Right ventricle myocardium superior (tissue), 1 donor: ENCODE results near the gene SALL4. TPM values are rescaled to one million over a fixed set of nuclear protein-coding genes. Genes with fewer than 3 reads are reported as not detected.
"Not testable (repeated sequence)": the region's sequence is repeated elsewhere in the genome, so short reads cannot be mapped to it uniquely, and the experiment has no call there.

Source experiments
- ATAC-seq: fragments of 200-7000 bp; cut with Tn5 transposase; one replicate; pipeline ENCODE4 v1.9.1; 2020; ENCODE audit warnings: mild to moderate bottlenecking; ENCODE audit not compliant: poor library complexity
- DNase-seq: peaks from one replicate; pipeline ENCODE4 v3.0.0-alpha.2; 2020
- intact Hi-C: fragments of 100-400 bp; cut with DNase I; formaldehyde crosslinking; loops from one replicate; pipeline ENCODE4 v1.11.2; 2022
- long read RNA-seq: library from polyadenylated mRNA; unstranded; transcript quantifications from one replicate; pipeline ENCODE4 v2.0.0, GENCODE V29; 2021
- total RNA-seq: library from RNA; stranded (reverse); fragmentation: NEBNext Ultra II Directional; extraction: Animal tissue kit (Norgen Biotek cat#: 25700); gene quantifications from one replicate; pipeline ENCODE4 v1.2.1, GENCODE V29; 2021
- donor health status: DM: no; HTN: yes; CAD: no; lungs with severe emphysema.

Gene SALL4
- total RNA-seq: 0.03 TPM
- long read RNA-seq: 0 reads

GRCh38 chr20:51802170-51802751 lies at the start of gene SALL4:
SALL4 (minus strand) TSS chr20:51802521; CDS start chr20:51802408, 113 bp downstream.
- DNase-seq (no peak), ATAC-seq (no peak)
- intact Hi-C loops: no loop called here

DNA sequence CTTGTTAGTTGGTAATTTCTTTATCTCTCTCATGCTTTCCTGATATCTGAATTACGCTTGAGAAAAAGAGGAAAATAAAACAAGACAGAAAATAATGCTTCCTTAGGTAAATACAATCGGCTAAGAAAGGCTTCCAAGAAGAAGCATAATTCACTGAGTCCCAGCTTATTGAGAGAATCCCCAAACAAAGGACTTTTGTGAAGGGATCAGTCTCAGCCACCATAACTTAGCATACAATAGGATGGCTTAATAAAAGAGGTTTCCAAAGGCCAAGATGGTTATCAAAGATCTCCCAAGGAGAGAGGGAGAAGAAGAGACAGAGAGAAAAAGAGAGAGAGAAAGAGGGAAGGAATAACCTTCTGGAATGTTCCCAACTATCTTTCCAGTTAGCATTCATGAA lies 46.0 kb upstream of the SALL4 start:
- DNase-seq (no peak), ATAC-seq (no peak)
- intact Hi-C loops: no loop called here

- ATAC-seq: no peak
- intact Hi-C loops: no loop called here
- no peak for DNase-seq
Measured at GRCh38 chr20:51840865-51841264, 38.5 kb upstream of the SALL4 start.

DNA sequence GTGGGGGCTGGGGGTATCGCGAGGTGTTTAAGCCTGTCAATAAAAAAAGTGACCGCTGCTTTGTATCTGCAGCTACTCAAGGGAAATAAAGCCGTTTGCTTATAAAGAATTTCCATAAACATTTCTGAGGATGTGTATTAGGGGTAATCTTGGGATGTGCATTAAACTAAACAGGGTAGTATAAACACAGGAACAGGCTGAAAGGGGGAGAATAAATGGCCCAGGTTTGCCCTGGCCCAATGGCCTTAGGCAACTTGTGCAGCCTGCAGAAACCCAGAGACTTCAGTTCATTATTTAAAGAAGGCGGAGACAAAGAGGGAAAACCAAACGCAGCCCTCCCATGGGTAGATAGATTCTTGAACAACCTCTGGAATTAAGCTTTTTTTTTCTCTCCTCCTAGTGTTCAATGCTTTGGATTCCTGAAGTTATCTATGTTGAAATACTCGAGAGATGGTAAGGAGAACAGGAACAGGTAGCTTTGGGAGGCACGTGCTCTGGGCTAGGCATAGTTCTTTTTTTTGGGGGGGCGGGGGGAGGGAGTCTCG lies 35.6 kb upstream of the SALL4 start:
- DNase-seq (no peak), ATAC-seq (no peak)
- intact Hi-C loops: no loop called here

GRCh38 chr20:51837436-51837835 lies 35.1 kb upstream of the SALL4 start:
- intact Hi-C loops: no loop called here
- DNase-seq (no peak), ATAC-seq (no peak)

GRCh38 chr20:51833326-51833725 lies 31.0 kb upstream of the SALL4 start:
- DNase-seq (no peak), ATAC-seq (no peak)
- intact Hi-C loops: no loop called here

- ATAC-seq (no peak), DNase-seq (no peak)
- intact Hi-C loops: no loop called here
Measured at GRCh38 chr20:51832276-51832675, 30.0 kb upstream of the SALL4 start.

- ATAC-seq (no peak), DNase-seq (no peak)
- intact Hi-C loops: no loop called here
Measured at GRCh38 chr20:51831866-51832265, 29.5 kb upstream of the SALL4 start.

GRCh38 chr20:51830538-51830937 lies 28.2 kb upstream of the SALL4 start:
- intact Hi-C loops: no loop called here
- ATAC-seq: no peak
- DNase-seq: no peak

GRCh38 chr20:51828762-51829161 lies 26.4 kb upstream of the SALL4 start:
- ATAC-seq: no peak
- DNase-seq: no peak
- intact Hi-C loops: no loop called here

GRCh38 chr20:51826372-51826771 lies 24.1 kb upstream of the SALL4 start:
- ATAC-seq (no peak), DNase-seq (no peak)
- intact Hi-C loops: no loop called here

DNA sequence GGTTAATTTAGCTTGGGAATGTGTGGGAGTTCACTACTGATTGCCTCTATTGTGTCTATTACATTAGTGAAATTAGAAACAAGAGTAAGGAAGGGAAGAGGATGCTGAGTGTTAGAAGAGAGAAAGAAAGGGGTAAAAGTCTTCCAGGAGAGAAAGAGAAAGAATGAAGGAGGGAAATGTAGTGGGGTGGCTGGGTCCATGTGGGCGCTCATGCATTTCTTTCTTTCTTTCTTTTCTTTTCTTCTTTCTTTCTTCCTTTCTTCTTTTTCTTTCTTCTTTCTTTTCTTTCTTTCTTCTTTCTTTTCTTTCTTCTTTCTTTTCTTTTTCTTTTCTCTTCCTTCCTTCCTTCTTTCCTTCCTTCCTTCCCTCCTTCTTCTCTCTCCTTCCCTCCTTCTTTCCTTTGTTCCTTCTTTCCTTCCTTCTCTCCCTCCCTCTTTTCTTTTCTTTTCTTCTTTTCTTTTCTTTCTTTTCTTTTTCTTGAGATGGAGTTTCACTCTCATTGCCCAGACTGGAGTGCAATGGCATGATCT lies 16.2 kb upstream of the SALL4 start:
- ATAC-seq (no peak), DNase-seq (no peak)
- intact Hi-C loops: no loop called here

- ATAC-seq, DNase-seq, intact Hi-C loops: not testable (repeated sequence)
Measured at GRCh38 chr20:51816856-51817255, 14.5 kb upstream of the SALL4 start.

DNA sequence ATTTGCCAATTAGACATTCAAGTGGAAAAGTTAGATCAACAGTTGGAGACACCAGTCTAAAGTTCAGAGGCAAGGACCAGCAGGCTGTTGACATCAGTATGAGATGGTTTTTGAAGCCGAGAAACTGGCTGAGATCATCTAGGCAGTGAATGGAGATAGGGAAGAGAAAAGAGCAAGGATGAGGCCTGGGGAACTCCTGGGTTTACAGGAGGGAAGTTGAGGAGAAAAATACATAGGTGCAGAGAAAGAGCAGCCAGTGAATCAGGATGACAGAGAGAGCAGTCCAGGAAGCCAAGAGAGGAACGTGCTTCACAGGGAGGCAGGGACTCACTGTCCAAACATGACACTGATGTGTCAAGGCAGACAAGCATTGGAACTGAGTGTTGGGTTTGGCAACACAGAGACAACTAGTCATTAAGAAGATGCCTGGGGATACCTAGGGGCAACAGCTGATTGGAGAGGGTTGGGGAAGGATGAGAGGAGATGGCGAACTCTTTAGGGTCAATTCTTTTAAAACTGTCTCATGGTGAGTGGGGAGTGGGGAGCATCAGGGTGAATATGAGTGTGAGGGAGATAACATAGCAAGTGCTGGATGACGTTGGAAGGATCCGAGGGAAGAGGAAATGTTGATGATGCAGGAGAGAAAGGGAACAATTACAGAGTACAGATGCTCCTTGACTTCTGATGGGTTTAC lies 13.2 kb upstream of the SALL4 start:
- no peak for ATAC-seq
- DNase-seq: no peak
- intact Hi-C loops: no loop called here

GRCh38 chr20:51812861-51813260 lies 10.5 kb upstream of the SALL4 start:
- DNase-seq (no peak), ATAC-seq (no peak)
- intact Hi-C loops: no loop called here

- ATAC-seq (no peak), DNase-seq (no peak)
- intact Hi-C loops: no loop called here
Measured at GRCh38 chr20:51811514-51812128, 9.3 kb upstream of the SALL4 start.

DNA sequence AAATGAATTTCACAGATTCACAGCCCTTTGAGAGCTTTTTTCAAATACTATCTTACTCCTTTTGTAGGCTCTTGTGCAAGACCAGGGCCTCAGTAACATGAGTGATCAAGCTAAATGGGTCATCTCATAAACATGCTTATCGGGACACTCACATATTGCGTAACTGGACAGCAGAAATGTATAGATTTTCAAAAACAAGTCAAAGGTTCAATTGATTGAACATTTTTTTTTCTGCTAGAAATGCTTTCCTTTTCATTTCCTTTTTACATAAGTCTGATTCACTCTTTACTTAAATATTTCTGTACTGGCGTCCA lies 8.7 kb upstream of the SALL4 start:
- intact Hi-C loops: no loop called here
- ATAC-seq: no peak
- no peak for DNase-seq

GRCh38 chr20:51810155-51811041 lies 8.1 kb upstream of the SALL4 start:
- ATAC-seq (no peak), DNase-seq (no peak)
- intact Hi-C loops: no loop called here

- DNase-seq (no peak), ATAC-seq (no peak)
- intact Hi-C loops: no loop called here
Measured at GRCh38 chr20:51807720-51808250, 5.5 kb upstream of the SALL4 start.
